Measurements from ENCODE around the gene ZMYND8.

- no peak for TF ChIP-seq SMC3 (IDR thresholded peaks at IDR 0.05; ENCODE audit: borderline replicate concordance, low read length)
- TF ChIP-seq CTCF (IDR thresholded peaks at IDR 0.05 in 2 of 3, conservative IDR thresholded peaks at IDR 0.05 in 1 of 3; ENCODE audit: control insufficient read depth in 2 of 3, extremely low read depth in 1 of 3, insufficient read depth in 1 of 3, low read depth in 3 of 3, low read length in 3 of 3): no peak
- TF ChIP-seq, protein P1, sequence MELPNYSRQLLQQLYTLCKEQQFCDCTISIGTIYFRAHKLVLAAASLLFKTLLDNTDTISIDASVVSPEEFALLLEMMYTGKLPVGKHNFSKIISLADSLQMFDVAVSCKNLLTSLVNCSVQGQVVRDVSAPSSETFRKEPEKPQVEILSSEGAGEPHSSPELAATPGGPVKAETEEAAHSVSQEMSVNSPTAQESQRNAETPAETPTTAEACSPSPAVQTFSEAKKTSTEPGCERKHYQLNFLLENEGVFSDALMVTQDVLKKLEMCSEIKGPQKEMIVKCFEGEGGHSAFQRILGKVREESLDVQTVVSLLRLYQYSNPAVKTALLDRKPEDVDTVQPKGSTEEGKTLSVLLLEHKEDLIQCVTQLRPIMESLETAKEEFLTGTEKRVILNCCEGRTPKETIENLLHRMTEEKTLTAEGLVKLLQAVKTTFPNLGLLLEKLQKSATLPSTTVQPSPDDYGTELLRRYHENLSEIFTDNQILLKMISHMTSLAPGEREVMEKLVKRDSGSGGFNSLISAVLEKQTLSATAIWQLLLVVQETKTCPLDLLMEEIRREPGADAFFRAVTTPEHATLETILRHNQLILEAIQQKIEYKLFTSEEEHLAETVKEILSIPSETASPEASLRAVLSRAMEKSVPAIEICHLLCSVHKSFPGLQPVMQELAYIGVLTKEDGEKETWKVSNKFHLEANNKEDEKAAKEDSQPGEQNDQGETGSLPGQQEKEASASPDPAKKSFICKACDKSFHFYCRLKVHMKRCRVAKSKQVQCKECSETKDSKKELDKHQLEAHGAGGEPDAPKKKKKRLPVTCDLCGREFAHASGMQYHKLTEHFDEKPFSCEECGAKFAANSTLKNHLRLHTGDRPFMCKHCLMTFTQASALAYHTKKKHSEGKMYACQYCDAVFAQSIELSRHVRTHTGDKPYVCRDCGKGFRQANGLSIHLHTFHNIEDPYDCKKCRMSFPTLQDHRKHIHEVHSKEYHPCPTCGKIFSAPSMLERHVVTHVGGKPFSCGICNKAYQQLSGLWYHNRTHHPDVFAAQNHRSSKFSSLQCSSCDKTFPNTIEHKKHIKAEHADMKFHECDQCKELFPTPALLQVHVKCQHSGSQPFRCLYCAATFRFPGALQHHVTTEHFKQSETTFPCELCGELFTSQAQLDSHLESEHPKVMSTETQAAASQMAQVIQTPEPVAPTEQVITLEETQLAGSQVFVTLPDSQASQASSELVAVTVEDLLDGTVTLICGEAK (IDR thresholded peaks at IDR 0.05; ENCODE audit: borderline replicate concordance): no peak
- TF ChIP-seq YY1 (IDR thresholded peaks at IDR 0.05; ENCODE audit: low read depth, low read length): no peak
- no peak for TF ChIP-seq WRNIP1 (IDR thresholded peaks at IDR 0.05; ENCODE audit: borderline replicate concordance, low read depth, low read length)
- TF ChIP-seq HDAC6 (IDR thresholded peaks at IDR 0.05; ENCODE audit: unreplicated experiment): no peak
- TF ChIP-seq REST (IDR thresholded peaks at IDR 0.05; ENCODE audit: low read depth, low read length): no peak
- TF ChIP-seq BACH1 (IDR thresholded peaks at IDR 0.05; ENCODE audit: borderline replicate concordance): no peak
- no peak for TF ChIP-seq RCOR1 (conservative IDR thresholded peaks at IDR 0.05; ENCODE audit: low read depth, low read length)
- no peak for TF ChIP-seq TAF1 (IDR thresholded peaks at IDR 0.05; ENCODE audit: borderline replicate concordance, low read depth, low read length)
- no peak for TF ChIP-seq POU2F2 (IDR thresholded peaks at IDR 0.05; ENCODE audit: borderline replicate concordance, low read depth, low read length)
- TF ChIP-seq NFXL1 (IDR thresholded peaks at IDR 0.05; ENCODE audit: borderline replicate concordance): peak; percentile 56; the same call in 1 of the 2 replicates
- TF ChIP-seq, protein P2, sequence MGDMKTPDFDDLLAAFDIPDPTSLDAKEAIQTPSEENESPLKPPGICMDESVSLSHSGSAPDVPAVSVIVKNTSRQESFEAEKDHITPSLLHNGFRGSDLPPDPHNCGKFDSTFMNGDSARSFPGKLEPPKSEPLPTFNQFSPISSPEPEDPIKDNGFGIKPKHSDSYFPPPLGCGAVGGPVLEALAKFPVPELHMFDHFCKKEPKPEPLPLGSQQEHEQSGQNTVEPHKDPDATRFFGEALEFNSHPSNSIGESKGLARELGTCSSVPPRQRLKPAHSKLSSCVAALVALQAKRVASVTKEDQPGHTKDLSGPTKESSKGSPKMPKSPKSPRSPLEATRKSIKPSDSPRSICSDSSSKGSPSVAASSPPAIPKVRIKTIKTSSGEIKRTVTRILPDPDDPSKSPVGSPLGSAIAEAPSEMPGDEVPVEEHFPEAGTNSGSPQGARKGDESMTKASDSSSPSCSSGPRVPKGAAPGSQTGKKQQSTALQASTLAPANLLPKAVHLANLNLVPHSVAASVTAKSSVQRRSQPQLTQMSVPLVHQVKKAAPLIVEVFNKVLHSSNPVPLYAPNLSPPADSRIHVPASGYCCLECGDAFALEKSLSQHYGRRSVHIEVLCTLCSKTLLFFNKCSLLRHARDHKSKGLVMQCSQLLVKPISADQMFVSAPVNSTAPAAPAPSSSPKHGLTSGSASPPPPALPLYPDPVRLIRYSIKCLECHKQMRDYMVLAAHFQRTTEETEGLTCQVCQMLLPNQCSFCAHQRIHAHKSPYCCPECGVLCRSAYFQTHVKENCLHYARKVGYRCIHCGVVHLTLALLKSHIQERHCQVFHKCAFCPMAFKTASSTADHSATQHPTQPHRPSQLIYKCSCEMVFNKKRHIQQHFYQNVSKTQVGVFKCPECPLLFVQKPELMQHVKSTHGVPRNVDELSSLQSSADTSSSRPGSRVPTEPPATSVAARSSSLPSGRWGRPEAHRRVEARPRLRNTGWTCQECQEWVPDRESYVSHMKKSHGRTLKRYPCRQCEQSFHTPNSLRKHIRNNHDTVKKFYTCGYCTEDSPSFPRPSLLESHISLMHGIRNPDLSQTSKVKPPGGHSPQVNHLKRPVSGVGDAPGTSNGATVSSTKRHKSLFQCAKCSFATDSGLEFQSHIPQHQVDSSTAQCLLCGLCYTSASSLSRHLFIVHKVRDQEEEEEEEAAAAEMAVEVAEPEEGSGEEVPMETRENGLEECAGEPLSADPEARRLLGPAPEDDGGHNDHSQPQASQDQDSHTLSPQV (IDR thresholded peaks at IDR 0.05): no peak
- no peak for TF ChIP-seq POLR2A (IDR thresholded peaks at IDR 0.05; ENCODE audit: low read depth, low read length)
These were observed 121.4 kb downstream of the ZMYND8 start for GRCh38 chr20:47235111-47235510.

Measured in GM12878 (cell line).